T-helper 17 cell (primary cell): Measurements from ENCODE around the gene OXCT1. TPM values are rescaled to one million over a fixed set of nuclear protein-coding genes. Genes with fewer than 3 reads are reported as not detected.

Experiments
- ATAC-seq: fragments of 150-1000 bp; cut with Tn5 transposase; 2 replicates; pipeline ENCODE4 v1.10.0; 2021; ENCODE audit warnings: mild to moderate bottlenecking, moderate library complexity
- DNase-seq, 3 donors: peaks; one replicate each; pipeline versions ENCODE4 v3.0.0 to v3.0.0-alpha.2; 2020 to 2021
- H3K9me3 ChIP-seq: one replicate; pipeline ENCODE4 v1.7.0; 2013; ENCODE audit warnings: low read length, mild to moderate bottlenecking; ENCODE audit not compliant: control insufficient read depth, poor library complexity, severe bottlenecking
- H3K27ac Mint-ChIP-seq: one replicate; pipeline ENCODE4 v1.8.0; 2022; ENCODE audit warnings: mild to moderate bottlenecking, moderate library complexity, mixed read lengths
- H3K27me3 Mint-ChIP-seq: one replicate; pipeline ENCODE4 v1.8.0; 2022; ENCODE audit warnings: mixed read lengths
- H3K36me3 Mint-ChIP-seq: one replicate; pipeline ENCODE4 v1.8.0; 2022; ENCODE audit warnings: low read depth, mixed read lengths
- H3K4me1 Mint-ChIP-seq: one replicate; pipeline ENCODE4 v1.8.0; 2022; ENCODE audit warnings: mild to moderate bottlenecking, mixed read lengths
- H3K4me3 Mint-ChIP-seq: one replicate; pipeline ENCODE4 v1.8.0; 2022; ENCODE audit warnings: mild to moderate bottlenecking, moderate library complexity, mixed read lengths
- total RNA-seq, 4 donors: library from RNA in 2 of 4; stranded (reverse) in 2 of 4; gene quantifications; one replicate each; pipeline ENCODE4 v1.2.3 and lab custom pipeline; 2022 to 2026

OXCT1 gene
- total RNA-seq, 2 donors from 2014 or later: 24.4 to 26.5 TPM

DNA sequence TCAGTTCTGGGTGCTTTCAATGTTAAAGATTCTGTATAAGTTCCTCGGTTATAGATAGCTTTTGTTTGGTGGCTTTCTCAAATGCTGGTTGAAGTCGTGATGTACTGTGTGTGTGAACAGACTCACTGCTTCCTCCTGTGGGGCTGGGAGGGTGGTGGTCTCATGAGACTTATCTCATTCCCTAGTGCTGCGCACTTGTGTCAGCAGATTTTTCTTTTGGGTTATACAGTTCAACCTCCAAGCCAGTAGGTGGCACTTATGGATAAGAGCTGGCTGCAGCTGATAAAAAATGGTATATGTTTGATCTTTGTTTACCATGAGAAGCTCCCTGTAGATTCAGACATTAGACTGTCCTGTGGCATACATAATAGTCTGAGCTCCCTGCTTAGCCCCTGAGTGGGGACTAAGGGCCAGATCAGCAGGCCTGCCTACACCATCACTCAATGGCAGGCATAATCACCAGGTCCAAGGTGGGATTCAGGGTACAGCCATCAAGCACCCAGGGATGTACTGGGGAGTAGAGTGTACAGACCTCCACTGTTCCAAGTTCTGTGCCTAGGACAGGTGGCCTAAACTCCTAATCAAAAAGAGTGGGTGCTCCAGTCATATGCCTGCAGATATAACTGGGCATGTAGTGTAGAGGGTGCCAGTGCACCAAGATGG lies 174.2 kb downstream of the OXCT1 start:
- H3K9me3 ChIP-seq: no peaks in the 10 kb centered on the region
- H3K27me3 Mint-ChIP-seq: peaks cover 28% of the 10 kb centered on the region
- DNase-seq (no peak), ATAC-seq (no peak)
- no peak overlapping the region for H3K27ac Mint-ChIP-seq
- no peaks in the 10 kb centered on the region for H3K36me3 Mint-ChIP-seq
- no peak overlapping the region for H3K4me3 Mint-ChIP-seq
- no peaks in the 10 kb centered on the region for H3K4me1 Mint-ChIP-seq

DNA sequence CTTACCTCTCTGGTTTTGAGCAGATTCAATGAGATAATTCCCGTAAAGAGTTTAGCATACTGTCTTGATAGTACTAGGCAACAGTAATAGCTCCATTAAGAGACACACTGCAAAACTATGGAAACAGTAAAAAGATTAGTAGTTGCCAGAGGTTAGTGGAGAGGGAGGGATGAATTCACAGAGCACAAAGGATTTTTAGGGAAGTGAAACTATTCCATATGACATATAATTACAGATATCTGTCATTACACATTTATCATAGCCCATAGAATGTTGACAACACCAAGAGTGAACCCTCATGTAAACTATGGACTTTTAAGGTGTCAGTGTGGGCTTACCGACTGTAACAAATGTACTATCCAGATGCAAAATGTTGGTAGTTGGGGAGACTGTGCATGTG lies 183.5 kb downstream of the OXCT1 start:
- DNase-seq: no peak
- no peaks in the 10 kb centered on the region for H3K9me3 ChIP-seq
- Mint-ChIP-seq H3K4me3 (no peak overlapping the region), H3K27ac (no peak overlapping the region), H3K36me3 (no peaks in the 10 kb centered on the region), H3K27me3 (peaks cover 21% of the 10 kb centered on the region), H3K4me1 (no peaks in the 10 kb centered on the region)
- ATAC-seq: no peak

DNA sequence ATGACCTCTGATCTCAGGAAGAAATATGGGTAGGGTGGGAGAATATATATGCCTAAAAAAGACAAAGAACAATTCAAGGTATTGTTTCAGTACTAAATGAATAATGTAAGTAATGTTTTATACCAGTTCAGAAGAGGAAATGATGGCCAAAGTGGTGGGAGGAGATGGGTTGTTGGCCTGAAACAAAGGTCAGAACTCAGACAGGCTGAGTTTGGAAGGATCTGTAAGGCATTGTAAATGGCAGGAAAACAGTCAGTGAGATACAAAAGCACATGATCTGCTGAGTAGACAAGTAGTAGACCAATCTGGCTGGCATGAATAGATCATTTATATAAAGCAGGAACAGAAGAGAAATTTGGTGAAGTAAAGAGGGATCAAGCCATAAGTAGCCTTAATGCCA lies 184.0 kb downstream of the OXCT1 start:
- Mint-ChIP-seq H3K36me3 (no peaks in the 10 kb centered on the region), H3K27ac (no peak overlapping the region), H3K4me1 (no peaks in the 10 kb centered on the region), H3K4me3 (no peak overlapping the region), H3K27me3 (peaks cover 21% of the 10 kb centered on the region)
- ATAC-seq: no peak
- no peak for DNase-seq
- H3K9me3 ChIP-seq: no peaks in the 10 kb centered on the region

DNA sequence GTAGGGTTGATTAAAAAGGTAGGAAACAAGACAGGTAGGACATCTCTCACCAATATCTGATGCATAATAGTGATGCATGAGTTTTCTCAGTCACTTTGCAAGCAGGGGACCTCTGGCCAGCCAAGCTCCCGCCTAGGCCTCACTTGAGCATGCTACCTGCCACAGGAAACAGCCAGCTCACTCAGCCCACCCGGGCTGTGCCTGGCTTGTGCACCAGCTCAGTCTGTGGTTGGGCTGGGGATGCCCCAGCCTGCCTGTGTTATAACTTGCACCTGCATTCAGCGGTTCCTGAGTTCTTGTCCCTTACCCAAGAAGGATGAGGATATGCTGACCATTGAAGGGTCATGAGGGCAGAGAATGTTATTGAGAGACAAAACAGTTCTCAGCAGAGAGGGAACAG lies 187.0 kb downstream of the OXCT1 start:
- ATAC-seq: no peak
- no peak overlapping the region for H3K27ac Mint-ChIP-seq
- H3K27me3 Mint-ChIP-seq: peaks cover 25% of the 10 kb centered on the region
- DNase-seq: no peak
- H3K4me3 Mint-ChIP-seq: no peak overlapping the region
- H3K9me3 ChIP-seq: no peaks in the 10 kb centered on the region
- no peaks in the 10 kb centered on the region for H3K4me1 Mint-ChIP-seq
- H3K36me3 Mint-ChIP-seq: no peaks in the 10 kb centered on the region

DNA sequence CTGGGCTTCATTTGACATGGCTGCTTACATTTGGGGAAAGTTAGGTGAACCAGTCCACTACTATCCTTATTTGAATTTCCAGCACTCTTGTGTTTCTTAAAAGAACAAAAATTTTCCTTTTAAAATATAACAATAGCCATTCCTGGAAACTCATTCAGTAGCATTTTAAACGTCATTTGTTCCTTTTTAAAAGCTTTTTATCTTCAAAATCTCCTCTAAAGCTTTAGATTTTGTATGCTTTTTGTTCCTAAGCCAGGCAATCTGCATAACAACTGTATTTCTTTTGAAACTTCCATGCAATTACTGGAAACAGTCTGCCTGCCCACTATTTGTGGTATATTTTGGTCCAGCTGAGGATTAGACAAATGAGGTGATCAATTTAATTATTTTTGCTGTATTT lies 187.6 kb downstream of the OXCT1 start:
- no peak for DNase-seq
- peaks cover 28% of the 10 kb centered on the region for H3K27me3 Mint-ChIP-seq
- no peaks in the 10 kb centered on the region for H3K4me1 Mint-ChIP-seq
- H3K9me3 ChIP-seq: no peaks in the 10 kb centered on the region
- ATAC-seq: no peak
- H3K36me3 Mint-ChIP-seq: no peaks in the 10 kb centered on the region
- no peak overlapping the region for H3K27ac Mint-ChIP-seq
- H3K4me3 Mint-ChIP-seq: no peak overlapping the region

DNA sequence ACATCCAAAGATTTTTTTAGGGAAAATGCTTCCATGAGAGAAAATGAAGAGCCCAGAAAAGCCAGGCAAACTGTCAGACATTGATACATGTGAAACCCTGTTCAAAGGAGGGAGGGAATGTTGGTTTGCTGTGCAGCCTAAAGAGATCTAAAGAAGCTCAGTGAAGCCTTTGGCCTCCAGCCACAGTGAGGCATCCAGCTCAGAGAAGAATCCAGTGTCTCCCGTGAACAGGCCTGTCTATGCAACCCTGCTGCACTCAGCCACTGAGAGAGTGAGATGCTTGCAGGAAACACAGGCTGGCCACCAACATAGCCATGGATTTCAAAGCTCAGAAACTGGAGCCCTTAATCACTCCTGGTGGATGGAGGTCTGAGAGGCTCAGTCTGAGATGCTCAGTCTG lies 188.4 kb downstream of the OXCT1 start:
- peaks cover 31% of the 10 kb centered on the region for H3K27me3 Mint-ChIP-seq
- H3K4me3 Mint-ChIP-seq: no peak overlapping the region
- no peaks in the 10 kb centered on the region for H3K9me3 ChIP-seq
- no peak overlapping the region for H3K27ac Mint-ChIP-seq
- DNase-seq: no peak
- no peaks in the 10 kb centered on the region for H3K4me1 Mint-ChIP-seq
- no peaks in the 10 kb centered on the region for H3K36me3 Mint-ChIP-seq
- no peak for ATAC-seq

Other genes starting within 250 kb of the OXCT1 start
- gene RIMOC1, start 33.9 kb upstream of the OXCT1 start, total RNA-seq: 10 to 100 TPM; 13.5 to 13.8 TPM
- gene FBXO4, start 54.9 kb upstream of the OXCT1 start, total RNA-seq: 10 to 100 TPM; 10.5 to 10.8 TPM